ENCODE results near the gene PGA4.
A peak's percentile ranks its signal among the peaks of the same experiment; 100 is the strongest.
"Not testable (repeated sequence)": the region's sequence is repeated elsewhere in the genome, so short reads cannot be mapped to it uniquely, and the experiment has no call there.

Gene PGA4

DNA sequence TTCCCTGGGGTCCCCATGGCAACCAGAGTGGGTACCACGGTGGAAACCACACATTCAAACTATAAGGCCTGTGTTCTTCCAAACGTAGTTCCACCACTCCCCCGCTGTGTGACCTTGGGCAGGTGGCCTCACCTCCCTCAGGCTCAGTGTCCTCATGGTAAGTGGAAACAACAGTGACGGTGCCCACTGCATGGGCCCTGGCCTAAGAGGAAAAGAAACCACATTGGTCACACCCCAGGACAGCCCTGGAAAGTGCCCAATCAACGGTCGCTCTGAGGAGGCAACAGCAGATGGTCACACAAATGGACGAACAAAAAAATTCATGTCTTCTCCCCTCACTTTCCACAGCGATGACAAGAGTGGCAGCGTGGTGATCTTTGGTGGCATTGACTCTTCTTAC lies 25.9 kb downstream of the PGA4 start:
- DNase-seq (ENCODE audit: low read depth in 2 of 2, low spot score in 1 of 2): not testable (repeated sequence)

- DNase-seq (ENCODE audit: low read depth in 2 of 2, low spot score in 1 of 2): not testable (repeated sequence)
Observed at GRCh38 chr11:61249201-61249600, 27.1 kb downstream of the PGA4 start.

DNA sequence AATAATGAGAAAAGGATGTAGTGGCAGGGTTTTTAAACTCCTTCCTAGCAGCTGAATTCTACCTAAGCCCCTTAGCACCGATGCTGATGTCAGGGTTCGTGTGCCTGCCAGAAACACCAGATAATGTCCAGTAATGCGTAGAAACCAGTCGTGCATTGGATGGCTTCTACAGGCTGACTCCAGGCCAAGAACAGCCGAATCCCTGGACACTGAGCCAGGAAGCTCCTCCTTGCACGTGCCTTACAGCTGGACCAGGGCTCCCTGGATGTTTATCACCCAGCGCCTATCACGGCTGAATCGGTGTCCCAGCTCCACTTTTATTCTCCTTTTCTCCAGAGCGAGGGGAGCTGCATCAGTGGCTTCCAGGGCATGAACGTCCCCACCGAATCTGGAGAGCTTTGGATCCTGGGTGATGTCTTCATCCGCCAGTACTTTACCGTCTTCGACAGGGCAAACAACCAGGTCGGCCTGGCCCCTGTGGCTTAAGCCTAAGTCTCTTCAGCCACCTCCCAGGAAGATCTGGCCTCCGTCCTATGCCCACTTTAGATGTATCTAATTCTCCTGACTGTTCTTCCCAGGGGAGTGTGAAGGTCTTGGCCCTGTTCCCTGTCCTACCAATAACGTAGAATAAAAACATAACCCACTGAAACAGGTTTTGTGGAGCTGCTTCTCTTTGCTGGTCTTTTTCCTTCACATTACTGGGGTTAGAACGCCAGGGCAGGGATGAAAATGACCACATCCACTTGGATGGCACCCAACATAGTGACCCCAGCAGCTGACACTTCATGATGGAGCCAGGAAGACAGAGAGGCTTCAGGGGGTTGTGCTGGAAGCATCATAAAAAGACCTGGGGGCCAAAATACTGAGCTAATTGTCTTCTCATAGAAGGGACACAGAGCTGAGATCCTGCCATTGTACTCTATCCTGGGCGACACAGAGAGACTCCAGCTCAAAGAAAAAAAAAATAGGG lies 28.9 kb downstream of the PGA4 start:
- not testable (repeated sequence) for DNase-seq (ENCODE audit: low read depth in 2 of 2, low spot score in 1 of 2)

- not testable (repeated sequence) for DNase-seq (ENCODE audit: low read depth in 2 of 2, low spot score in 1 of 2)
Observed at GRCh38 chr11:61252332-61252731, 30.2 kb downstream of the PGA4 start.

- peak; percentile 12 for DNase-seq (ENCODE audit: low read depth in 2 of 2, low spot score in 1 of 2)
Observed at GRCh38 chr11:61254403-61255025, 32.4 kb downstream of the PGA4 start.

- no peak for DNase-seq (ENCODE audit: low read depth in 2 of 2, low spot score in 1 of 2)
Observed at GRCh38 chr11:61256710-61257482, 34.7 kb downstream of the PGA4 start.

- DNase-seq (ENCODE audit: low read depth in 2 of 2, low spot score in 1 of 2): no peak
Observed at GRCh38 chr11:61258546-61258945, 36.4 kb downstream of the PGA4 start.

GRCh38 chr11:61259363-61259762 lies 37.2 kb downstream of the PGA4 start:
- no peak for DNase-seq (ENCODE audit: low read depth in 2 of 2, low spot score in 1 of 2)

GRCh38 chr11:61264371-61264770 lies 42.2 kb downstream of the PGA4 start:
- no peak for DNase-seq (ENCODE audit: low read depth in 2 of 2, low spot score in 1 of 2)

DNA sequence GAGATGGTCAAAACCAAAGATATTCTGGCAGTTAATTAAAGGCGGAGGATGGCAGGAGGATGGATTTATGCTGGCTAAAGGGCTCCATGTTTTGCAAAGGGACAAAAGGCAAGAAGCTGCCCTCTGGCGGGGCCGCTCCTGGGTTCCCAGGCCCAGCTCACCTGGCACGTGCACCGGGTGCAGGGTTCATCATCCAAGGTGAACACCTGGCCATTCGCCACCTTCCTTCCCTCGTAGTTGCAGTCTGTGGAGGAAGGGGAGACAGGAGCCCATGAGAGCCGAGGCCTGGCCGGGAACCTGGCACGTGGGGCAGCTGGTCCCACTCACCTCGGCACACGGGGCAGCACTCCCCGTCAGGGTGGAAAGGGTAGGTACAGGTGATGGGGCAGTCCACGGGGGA lies 42.6 kb downstream of the PGA4 start:
- DNase-seq (ENCODE audit: low read depth in 2 of 2, low spot score in 1 of 2): no peak

DNA sequence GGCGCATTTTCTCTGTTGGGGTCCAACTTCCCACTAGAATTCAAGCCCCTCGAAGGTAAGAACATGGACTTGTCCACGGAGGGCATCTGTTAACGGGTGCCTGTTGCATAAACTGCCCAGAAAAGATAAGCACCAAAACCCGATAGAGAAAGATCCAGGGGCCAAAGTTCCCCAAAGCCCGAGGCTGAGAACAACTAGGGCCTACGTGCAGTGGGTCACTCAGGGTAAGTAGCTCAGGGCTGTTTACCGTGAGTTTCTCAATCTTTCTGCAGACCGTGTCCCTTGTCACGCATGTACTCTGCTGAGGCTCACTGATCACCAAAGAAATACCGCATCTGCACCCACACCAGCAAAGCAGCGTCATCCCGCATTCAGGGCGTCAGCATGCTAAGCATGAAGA lies 43.2 kb downstream of the PGA4 start:
- no peak for DNase-seq (ENCODE audit: low read depth in 2 of 2, low spot score in 1 of 2)

DNA sequence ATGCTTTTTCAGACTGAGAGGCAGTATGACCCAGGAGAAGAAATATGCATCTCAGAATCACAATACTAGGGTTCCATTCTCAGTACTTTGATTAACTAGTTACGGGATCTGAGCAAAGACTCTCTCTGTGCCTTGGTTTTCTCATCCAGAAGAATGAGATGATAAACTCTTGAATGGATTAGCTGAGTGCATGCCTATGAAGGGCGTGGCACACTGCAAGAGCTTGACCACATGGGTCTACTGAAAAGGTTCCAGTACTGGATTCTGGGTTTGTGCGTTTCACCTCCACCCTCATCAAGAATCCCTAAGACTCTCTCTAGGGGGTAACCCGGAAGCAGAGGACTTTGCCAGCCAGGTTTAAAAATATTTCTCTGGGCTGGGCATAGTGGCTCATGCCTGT lies 44.5 kb downstream of the PGA4 start:
- DNase-seq (ENCODE audit: low read depth in 2 of 2, low spot score in 1 of 2): no peak

GRCh38 chr11:61267437-61267841 lies 45.3 kb downstream of the PGA4 start:
- DNase-seq (ENCODE audit: low read depth in 2 of 2, low spot score in 1 of 2): no peak

DNA sequence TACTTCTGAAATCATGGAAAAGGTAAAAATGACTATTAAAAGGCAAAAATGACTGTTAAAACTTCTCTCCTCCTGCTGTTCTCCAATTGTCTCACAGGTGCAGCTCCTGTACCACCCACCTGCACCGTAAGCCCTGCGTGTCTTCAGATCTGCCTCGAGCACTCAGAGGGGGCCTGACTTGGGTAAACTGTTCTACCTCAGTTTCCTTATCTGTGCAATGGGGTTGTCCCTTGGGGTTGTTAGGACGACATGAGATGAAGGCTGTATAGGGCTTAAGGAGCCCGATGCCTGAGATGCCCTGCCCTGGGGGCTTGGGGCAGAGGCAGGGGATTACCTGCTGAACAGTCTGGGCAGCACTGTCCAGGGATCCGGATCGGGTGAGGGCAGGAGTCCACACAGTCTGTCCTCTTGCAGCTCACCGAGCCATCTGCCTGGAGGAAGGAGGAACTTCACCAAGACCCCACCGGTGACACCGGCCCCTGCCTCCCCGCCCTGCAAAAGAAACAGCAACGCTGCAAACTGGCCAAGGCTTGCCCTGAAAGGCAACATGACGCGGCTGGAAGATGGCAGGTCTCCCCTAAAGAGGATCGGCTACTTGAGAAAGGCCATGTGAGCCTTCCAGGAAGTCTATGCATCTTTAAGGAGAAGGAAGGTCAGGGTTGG lies 46.6 kb downstream of the PGA4 start:
- DNase-seq (ENCODE audit: low read depth in 2 of 2, low spot score in 1 of 2): no peak

DNA sequence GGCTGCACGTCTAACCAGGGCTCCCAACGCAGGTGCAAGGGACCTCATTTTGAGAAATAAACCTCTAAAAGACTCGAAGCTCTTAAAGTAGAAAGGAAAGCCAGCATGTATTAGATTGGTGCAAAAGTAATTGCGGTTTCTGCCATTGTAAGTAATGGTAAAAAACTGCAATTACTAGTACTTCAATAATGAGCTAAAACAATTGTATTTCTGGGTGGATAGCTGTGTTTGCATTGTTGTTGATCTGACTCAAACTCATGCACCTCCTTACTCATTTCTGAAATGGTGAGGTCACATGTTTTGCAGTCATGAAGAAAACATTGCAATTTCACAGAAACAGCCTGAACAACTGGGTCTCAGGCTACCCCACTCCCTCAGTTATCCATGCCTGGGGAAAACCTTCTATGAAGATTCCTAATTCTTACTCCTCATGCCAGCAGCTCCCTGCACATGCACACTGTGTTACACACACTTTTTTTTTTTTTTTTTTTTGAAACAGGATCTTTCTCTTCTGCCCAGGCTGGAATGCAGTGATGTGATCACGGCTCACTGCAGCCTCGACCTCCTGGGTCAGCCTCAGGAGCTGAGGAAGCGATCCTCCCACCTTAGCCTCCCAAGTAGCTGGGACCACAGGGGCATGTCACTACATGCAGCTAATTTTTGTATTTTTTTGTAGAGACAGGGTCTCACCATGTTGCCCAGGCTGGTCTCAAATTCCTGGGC lies 48.4 kb downstream of the PGA4 start:
- DNase-seq (ENCODE audit: low read depth in 2 of 2, low spot score in 1 of 2): no peak

- DNase-seq (ENCODE audit: low read depth in 2 of 2, low spot score in 1 of 2): no peak
Observed at GRCh38 chr11:61272731-61273130, 50.6 kb downstream of the PGA4 start.

- no peak for DNase-seq (ENCODE audit: low read depth in 2 of 2, low spot score in 1 of 2)
Observed at GRCh38 chr11:61273178-61274078, 51.3 kb downstream of the PGA4 start.

DNA sequence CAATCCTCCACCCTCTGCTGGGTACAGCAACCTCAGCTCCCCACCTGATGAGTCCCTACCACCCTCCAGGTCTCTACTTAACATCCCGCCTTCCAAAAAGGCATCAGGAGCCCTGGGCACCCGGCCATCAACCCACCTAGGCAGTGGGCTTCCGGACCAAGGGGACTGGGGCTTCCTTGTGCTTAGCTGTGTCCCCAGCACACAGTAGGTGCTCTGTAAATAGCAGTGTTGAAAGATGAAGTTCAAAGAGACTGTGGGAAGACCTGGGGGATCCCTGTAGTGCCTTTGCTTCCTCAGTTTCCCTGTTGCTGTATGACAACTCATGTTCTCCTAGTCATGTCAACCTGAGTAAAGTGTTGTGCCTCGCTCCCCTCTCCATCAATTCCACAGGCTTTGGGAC lies 51.9 kb downstream of the PGA4 start:
- DNase-seq (ENCODE audit: low read depth in 2 of 2, low spot score in 1 of 2): no peak

GRCh38 chr11:61275191-61275590 lies 53.0 kb downstream of the PGA4 start:
- DNase-seq (ENCODE audit: low read depth in 2 of 2, low spot score in 1 of 2): no peak

Data from stimulated activated CD8-positive, alpha-beta memory T cell treated with anti-CD3 and anti-CD28 coated beads, Interleukin-4, amount 100 ng/mL, for 4 hours (primary cell).